ENCODE data around the gene PICK1. TPM values are rescaled to one million over a fixed set of nuclear protein-coding genes. Genes with fewer than 3 reads are reported as not detected.
"Not testable (repeated sequence)": the region's sequence is repeated elsewhere in the genome, so short reads cannot be mapped to it uniquely, and the experiment has no call there.

Gene PICK1
- total RNA-seq, 2 donors from 2014 or later: 90.0 to 114 TPM

GRCh38 chr22:38034884-38035529 lies 22.2 kb upstream of the PICK1 start:
- Histone ChIP-seq H3K27ac (peak overlapping the region; percentile 49 to 70), H3K4me1 (replicated peaks) (peaks cover 14% of the 10 kb centered on the region), H3K36me3 (no peaks in the 10 kb centered on the region), H3K27me3 (replicated peaks; ENCODE audit: insufficient read depth) (no peaks in the 10 kb centered on the region), H3K9me3 (no peaks in the 10 kb centered on the region), H3K4me3 (no peak overlapping the region)
- intact Hi-C loops (cut with DNase I): no loop called here
- WGBS: 74% methylated on average over 11 of the region's 11 CpGs
- DNase-seq (ENCODE audit: low spot score): no peak
- TF ChIP-seq POLR2A (IDR thresholded peaks at IDR 0.05): no peak
- no peak for TF ChIP-seq POLR2AphosphoS5 (IDR thresholded peaks at IDR 0.05)
- TF ChIP-seq CTCF (IDR thresholded peaks at IDR 0.05): no peak

- peak overlapping the region in 1 of 2 donors; percentile 70 for H3K27ac ChIP-seq
- intact Hi-C loops (cut with DNase I): no loop called here
- peaks cover 11% of the 10 kb centered on the region for H3K4me1 ChIP-seq (replicated peaks)
- TF ChIP-seq CTCF (IDR thresholded peaks at IDR 0.05): no peak
- no peak for TF ChIP-seq POLR2AphosphoS5 (IDR thresholded peaks at IDR 0.05)
- TF ChIP-seq POLR2A (IDR thresholded peaks at IDR 0.05): no peak
- no peak for DNase-seq (ENCODE audit: low spot score)
- H3K27me3 ChIP-seq (replicated peaks; ENCODE audit: insufficient read depth): no peaks in the 10 kb centered on the region
- no peaks in the 10 kb centered on the region for H3K36me3 ChIP-seq
- WGBS: 87% methylated on average over 9 of the region's 9 CpGs
- no peak overlapping the region for H3K4me3 ChIP-seq
- no peaks in the 10 kb centered on the region for H3K9me3 ChIP-seq
These were observed 21.7 kb upstream of the PICK1 start for GRCh38 chr22:38035530-38035885.

- TF ChIP-seq POLR2AphosphoS5 (IDR thresholded peaks at IDR 0.05): no peak
- no peak for TF ChIP-seq POLR2A (IDR thresholded peaks at IDR 0.05)
- TF ChIP-seq CTCF (IDR thresholded peaks at IDR 0.05): no peak
- H3K27me3 ChIP-seq (replicated peaks; ENCODE audit: insufficient read depth): no peaks in the 10 kb centered on the region
- whole genome bisulfite sequencing: 69% methylated on average over 10 of the region's 10 CpGs
- H3K9me3 ChIP-seq: no peaks in the 10 kb centered on the region
- H3K4me1 ChIP-seq (replicated peaks): peaks cover 11% of the 10 kb centered on the region
- intact Hi-C loops (cut with DNase I): no loop called here
- no peaks in the 10 kb centered on the region for H3K36me3 ChIP-seq
- H3K27ac ChIP-seq: peak overlapping the region; percentile 19 to 26
- DNase-seq (ENCODE audit: low spot score): no peak
- H3K4me3 ChIP-seq: no peak overlapping the region
These were observed 20.7 kb upstream of the PICK1 start for GRCh38 chr22:38036392-38037062.

- DNase-seq (ENCODE audit: low spot score); H3K36me3 ChIP-seq; H3K4me3 ChIP-seq; H3K9me3 ChIP-seq; H3K27me3 ChIP-seq (replicated peaks; ENCODE audit: insufficient read depth); intact Hi-C loops (cut with DNase I): not testable (repeated sequence)
- Histone ChIP-seq H3K4me1 (replicated peaks) (peaks cover 11% of the 10 kb centered on the region), H3K27ac (peak overlapping the region in 1 of 2 donors; percentile 72)
- WGBS: 86% methylated on average over 13 of the region's 13 CpGs
These were observed 19.6 kb upstream of the PICK1 start for GRCh38 chr22:38037367-38038150.

- H3K9me3 ChIP-seq: no peaks in the 10 kb centered on the region
- TF ChIP-seq POLR2AphosphoS5 (IDR thresholded peaks at IDR 0.05) (no peak), POLR2A (IDR thresholded peaks at IDR 0.05) (no peak), CTCF (IDR thresholded peaks at IDR 0.05) (no peak)
- WGBS: 85% methylated on average over 23 of the region's 23 CpGs
- intact Hi-C loops (cut with DNase I): no loop called here
- H3K4me1 ChIP-seq (replicated peaks): peaks cover 11% of the 10 kb centered on the region
- no peaks in the 10 kb centered on the region for H3K36me3 ChIP-seq
- H3K4me3 ChIP-seq: no peak overlapping the region
- no peak for DNase-seq (ENCODE audit: low spot score)
- H3K27ac ChIP-seq: peak overlapping the region in 1 of 2 donors; percentile 72
- no peaks in the 10 kb centered on the region for H3K27me3 ChIP-seq (replicated peaks; ENCODE audit: insufficient read depth)
These were observed 18.8 kb upstream of the PICK1 start for GRCh38 chr22:38038426-38038825.
